ENCODE data around the gene MEIOC.
"Not testable (repeated sequence)": the region's sequence is repeated elsewhere in the genome, so short reads cannot be mapped to it uniquely, and the experiment has no call there.

MEIOC gene

GRCh38 chr17:44648963-44649362 is 7.3 kb upstream of the MEIOC start:
- DNase-seq: no peak

GRCh38 chr17:44651228-44651627 is 5.0 kb upstream of the MEIOC start:
- no peak for DNase-seq

GRCh38 chr17:44652727-44653126 is 3.5 kb upstream of the MEIOC start:
- DNase-seq: no peak

GRCh38 chr17:44653384-44653783 is 2.9 kb upstream of the MEIOC start:
- no peak for DNase-seq

GRCh38 chr17:44653954-44654353 is 2.3 kb upstream of the MEIOC start:
- no peak for DNase-seq

GRCh38 chr17:44661835-44662234 is 5.6 kb downstream of the MEIOC start:
- no peak for DNase-seq

GRCh38 chr17:44663095-44663494 is 6.8 kb downstream of the MEIOC start:
- DNase-seq: no peak

- no peak for DNase-seq
These were observed 8.6 kb downstream of the MEIOC start for GRCh38 chr17:44664867-44665266.

GRCh38 chr17:44666006-44666405 is 9.7 kb downstream of the MEIOC start:
- DNase-seq: no peak

GRCh38 chr17:44672479-44673093 is 16.3 kb downstream of the MEIOC start:
- peak in 1 of 5 experiments; percentile 6 for DNase-seq

GRCh38 chr17:44673893-44674292 is 17.6 kb downstream of the MEIOC start:
- DNase-seq: no peak

GRCh38 chr17:44677136-44677535 is 20.9 kb downstream of the MEIOC start:
- no peak for DNase-seq

GRCh38 chr17:44683303-44683702 is 27.0 kb downstream of the MEIOC start:
- not testable (repeated sequence) for DNase-seq

- no peak for DNase-seq
These were observed 31.5 kb downstream of the MEIOC start for GRCh38 chr17:44687756-44688155.

- DNase-seq: no peak
These were observed 31.9 kb downstream of the MEIOC start for GRCh38 chr17:44688200-44688599.

GRCh38 chr17:44688675-44689476 is 32.6 kb downstream of the MEIOC start:
- DNase-seq: peak in 1 of 5 experiments; percentile 5

- peak; percentile 76 to 95 (median 86) for DNase-seq
These were observed 33.4 kb downstream of the MEIOC start, which contains the start of gene CCDC43 for GRCh38 chr17:44689477-44690217. Gene CCDC43, minus strand, starts transcription at chr17:44689776. Its CDS starts 23 bp downstream, at chr17:44689753.

GRCh38 chr17:44690746-44691306 is 34.6 kb downstream of the MEIOC start:
- DNase-seq: peak in 1 of 5 experiments; percentile 70

- DNase-seq: no peak
These were observed 37.3 kb downstream of the MEIOC start for GRCh38 chr17:44693609-44694008.

GRCh38 chr17:44700288-44700687 is 44.0 kb downstream of the MEIOC start:
- not testable (repeated sequence) for DNase-seq

- no peak for DNase-seq
These were observed 51.6 kb downstream of the MEIOC start for GRCh38 chr17:44707755-44708400.
